Hindlimb muscle (tissue), 1 donor: ENCODE results near the gene SELPLG. TPM values are rescaled to one million over a fixed set of nuclear protein-coding genes. Genes with fewer than 3 reads are reported as not detected.
"Not testable (repeated sequence)": the region's sequence is repeated elsewhere in the genome, so short reads cannot be mapped to it uniquely, and the experiment has no call there.

Source experiments
- DNase-seq: peaks from one replicate; pipeline ENCODE4 v3.0.0-alpha.2; 2013
- polyA plus RNA-seq: library from polyadenylated mRNA; unstranded; fragments of 120-200 nt; gene quantifications from one replicate; pipeline ENCODE4 v1.2.1, GENCODE V29; 2013; ENCODE audit not compliant: insufficient read length

The SELPLG gene
- polyA plus RNA-seq, 1 donor, result 5.2 TPM

DNA sequence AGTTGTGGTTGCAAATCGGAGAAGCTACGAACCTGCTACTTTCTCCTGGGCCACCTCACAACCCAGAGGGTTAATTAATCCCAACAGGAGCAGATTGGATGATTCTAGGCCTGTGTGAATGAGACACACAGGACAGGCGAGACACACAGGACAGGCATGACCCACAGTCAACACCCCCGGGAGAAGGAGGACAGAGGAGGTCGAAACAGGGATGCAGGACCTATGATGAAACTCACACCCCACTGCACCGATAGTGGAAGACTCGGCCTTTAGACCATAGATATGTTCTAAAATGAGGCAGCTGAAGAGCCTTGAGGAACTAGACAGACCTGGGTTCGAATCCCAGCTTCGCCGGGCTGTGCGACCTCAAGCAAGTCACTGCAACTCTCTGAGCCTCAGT, 47.4 kb downstream of the SELPLG start:
- no peak for DNase-seq

- no peak for DNase-seq
Observed at GRCh38 chr12:108585864-108586263, 47.8 kb downstream of the SELPLG start.

DNA sequence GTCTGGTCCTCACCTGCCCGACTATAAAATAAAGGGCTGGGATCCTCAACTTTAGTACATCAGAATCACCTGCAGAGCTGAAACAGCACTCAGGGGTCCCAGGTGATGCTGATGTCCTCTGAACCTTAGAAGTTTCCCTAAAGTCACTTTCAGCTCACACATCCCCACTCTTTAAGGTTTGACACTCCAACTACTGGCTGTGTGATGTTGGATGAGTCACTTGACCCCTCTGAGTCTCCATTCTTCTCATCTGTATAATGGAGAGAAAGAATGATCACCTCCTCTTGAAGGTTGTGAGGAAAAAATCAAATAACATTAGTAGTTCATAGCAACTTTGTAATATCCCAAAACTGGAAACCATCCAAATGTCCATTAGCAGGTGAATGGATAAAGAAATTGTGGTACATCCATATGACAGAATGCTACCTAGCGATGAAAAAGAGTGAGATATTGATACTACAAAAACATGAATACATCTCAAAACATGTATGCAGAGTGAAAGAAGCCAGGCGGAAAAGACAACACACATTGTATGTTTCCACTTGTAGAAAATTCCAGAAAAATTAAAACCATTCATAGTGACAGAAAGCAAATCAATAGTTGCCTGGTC, 49.1 kb downstream of the SELPLG start:
- no peak for DNase-seq

GRCh38 chr12:108583991-108584390, 49.7 kb downstream of the SELPLG start:
- DNase-seq, result no peak

DNA sequence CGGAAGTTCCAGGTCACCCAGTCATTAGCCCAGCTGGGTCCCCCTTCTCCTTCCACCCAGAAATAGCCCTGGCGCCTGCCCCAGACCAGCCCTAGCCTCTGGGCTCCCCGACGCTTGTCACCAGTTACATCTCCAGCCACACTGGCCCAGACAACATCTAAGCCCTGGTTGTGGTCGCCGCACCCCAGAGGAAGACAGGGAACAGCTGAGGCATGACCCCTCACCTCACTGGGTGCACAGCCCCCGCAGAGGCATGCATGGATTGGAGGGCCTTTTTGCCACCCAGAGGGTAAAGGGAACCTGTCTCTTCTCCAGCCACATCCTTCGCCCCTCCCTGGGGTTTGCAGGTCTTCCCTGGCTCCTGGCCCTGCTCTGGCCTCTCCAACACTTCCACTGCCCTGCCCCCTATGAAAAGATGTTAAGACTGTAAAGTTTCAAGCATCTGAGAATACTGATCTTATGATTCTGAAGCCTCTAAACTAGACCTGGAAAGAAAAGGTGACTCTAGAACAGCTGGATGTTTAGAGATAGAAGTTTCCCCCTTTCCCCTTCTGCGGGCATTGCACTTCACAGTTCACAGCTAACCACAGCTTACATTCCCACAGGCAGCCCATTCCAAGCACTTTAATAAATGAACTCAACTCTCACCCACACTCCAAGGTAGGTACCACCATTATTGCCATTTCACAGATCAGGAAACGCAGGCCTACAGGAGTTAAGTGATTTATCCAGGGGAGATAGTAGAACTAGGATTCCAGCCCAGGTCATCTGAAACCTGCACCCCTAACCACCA, 50.5 kb downstream of the SELPLG start:
- DNase-seq, result no peak

DNA sequence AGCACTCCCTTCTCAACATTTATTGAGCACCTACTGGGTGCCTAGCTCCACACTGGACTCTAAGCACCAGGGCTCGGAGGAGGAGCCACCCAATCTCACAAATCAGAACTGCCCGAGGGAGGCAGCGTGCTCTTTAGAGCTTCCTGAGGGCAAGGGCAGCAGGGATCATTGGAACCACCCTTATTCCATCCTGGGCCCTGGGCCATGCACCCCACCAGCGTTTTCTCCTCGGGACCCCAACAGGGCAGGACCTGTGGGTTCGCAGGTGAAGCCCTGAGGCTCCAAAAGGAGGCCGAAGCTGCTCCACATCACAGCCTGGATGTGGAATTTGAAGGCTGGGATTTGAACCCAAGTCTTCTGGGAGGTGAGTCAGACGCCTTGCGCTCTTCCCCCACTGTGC, 51.2 kb downstream of the SELPLG start:
- DNase-seq, result no peak

DNA sequence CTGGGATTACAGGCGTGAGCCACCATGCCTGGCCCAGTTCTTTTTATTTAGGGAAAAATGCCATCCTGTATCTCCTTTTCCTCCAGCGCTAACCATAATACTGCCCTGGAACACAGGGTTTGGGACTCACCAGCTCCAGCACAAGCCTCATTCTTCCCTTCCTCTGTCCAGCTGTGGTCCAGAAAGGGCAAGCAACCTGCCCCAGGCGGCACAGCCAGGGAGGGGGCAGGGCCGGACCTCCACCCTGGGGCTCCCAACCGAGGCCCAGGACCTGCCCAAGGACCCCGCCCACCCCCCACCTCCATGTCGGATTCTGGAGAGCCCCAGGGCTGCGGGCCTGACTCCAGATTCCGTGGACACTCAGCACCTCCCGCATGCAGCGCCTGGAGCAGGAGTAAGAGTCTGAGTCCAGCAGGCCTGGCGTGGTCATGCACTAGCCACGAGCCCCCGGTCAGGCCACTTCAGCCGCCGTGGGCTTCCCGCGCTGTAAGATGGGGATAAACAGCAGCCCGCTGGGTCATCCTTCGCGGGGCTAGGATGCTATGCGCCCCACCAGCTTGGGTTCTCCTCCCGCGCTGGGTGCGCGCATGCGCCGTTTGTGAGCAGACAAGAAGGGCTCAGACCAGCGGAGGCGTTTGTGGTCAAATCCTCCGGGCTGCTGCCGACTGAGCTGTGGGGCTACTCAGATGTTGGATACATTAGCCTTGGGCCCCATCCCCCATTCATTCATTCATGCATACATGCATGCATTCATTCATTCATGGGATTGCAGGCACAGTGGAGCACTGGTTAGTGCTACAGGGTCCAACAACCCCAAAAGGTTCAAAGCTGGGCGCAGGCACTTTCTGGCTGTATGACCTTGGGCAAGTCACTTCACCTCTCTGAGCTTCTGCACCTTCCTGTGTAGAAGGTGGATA, 52.1 kb downstream of the SELPLG start:
- DNase-seq, result no peak

DNA sequence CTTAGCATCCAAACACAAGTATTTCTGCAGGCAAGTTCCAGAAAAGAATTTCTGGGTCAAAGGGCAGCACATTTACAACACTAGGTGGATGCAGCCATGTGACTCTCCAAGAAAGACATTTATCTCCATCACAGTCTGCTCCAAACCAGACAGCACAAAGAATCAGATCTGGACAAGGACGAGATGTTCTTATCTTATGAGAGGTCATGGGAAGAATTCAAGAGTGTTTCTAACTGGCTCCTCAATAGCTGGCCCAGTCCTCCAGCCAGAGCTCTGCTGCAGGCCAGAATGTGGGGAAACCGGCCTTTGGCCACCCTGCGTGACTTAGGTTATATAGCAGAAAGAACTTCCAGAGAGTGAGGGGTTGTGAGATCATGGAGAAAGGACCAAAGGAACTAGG, 53.2 kb downstream of the SELPLG start:
- no peak for DNase-seq

GRCh38 chr12:108578813-108579212, 54.9 kb downstream of the SELPLG start:
- DNase-seq, result no peak

GRCh38 chr12:108578264-108578663, 55.4 kb downstream of the SELPLG start:
- DNase-seq, result no peak

DNA sequence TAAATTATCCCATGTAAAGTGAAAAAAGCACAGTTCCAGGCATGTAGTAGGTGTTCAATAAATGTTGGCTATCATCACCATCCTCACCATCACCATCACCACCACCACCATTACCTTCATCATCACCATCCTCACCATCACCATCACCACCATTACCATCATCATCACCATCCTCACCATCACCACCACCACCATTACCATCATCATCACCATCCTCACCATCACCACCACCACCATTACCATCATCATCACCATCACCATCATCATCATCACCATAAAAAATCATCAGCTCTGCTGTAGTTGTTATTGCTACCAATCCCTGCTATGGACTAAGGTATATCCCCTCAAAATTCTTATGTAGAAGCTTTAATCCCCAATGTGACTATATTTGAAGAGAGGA, 56.2 kb downstream of the SELPLG start:
- no peak for DNase-seq

- DNase-seq, result no peak
Observed at GRCh38 chr12:108576660-108577234, 56.9 kb downstream of the SELPLG start.

- DNase-seq, result no peak
Observed at GRCh38 chr12:108575199-108575912, 58.3 kb downstream of the SELPLG start.

DNA sequence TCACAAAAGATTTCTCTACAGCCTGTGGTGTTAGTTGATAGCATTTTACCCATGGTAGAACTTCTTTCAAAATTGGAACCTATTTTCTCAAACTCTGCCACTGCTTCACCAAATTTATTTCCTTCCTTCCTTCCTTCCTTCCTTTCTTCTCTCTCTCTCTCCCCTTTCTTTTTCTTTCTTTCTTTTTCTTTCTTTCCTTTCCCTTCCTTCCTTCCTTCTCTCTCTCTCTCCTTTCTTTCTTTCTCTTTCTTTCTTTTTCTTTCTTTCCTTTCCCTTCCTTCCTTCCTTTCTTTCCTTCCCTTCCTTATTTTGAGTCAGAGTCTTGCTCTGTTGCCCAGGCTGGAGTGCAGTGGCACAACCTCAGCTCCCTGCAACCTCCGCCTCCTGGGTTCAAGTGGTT, 59.4 kb downstream of the SELPLG start:
- DNase-seq, result not testable (repeated sequence)

GRCh38 chr12:108573317-108573716, 60.4 kb downstream of the SELPLG start:
- no peak for DNase-seq

- no peak for DNase-seq
Observed at GRCh38 chr12:108572166-108572790, 61.4 kb downstream of the SELPLG start.

Other genes with a start within 250 kb of the SELPLG start
- gene FICD, start 118.6 kb downstream of the SELPLG start, polyA plus RNA-seq, result 1.6 TPM
- 33.8 TPM for gene SART3, start 72.7 kb downstream of the SELPLG start, polyA plus RNA-seq
- 83.7 TPM for gene ISCU, start 71.3 kb downstream of the SELPLG start, polyA plus RNA-seq
- 30.1 TPM for gene TMEM119, start 35.8 kb downstream of the SELPLG start, polyA plus RNA-seq
- 68.7 TPM for gene CORO1C, start 97.6 kb upstream of the SELPLG start, polyA plus RNA-seq
- gene SSH1, start 223.7 kb upstream of the SELPLG start, polyA plus RNA-seq, result 22.4 TPM
- gene DAO, start 246.2 kb upstream of the SELPLG start, polyA plus RNA-seq, result not detected